ENCODE data around the gene VPS13D.
"Not testable (repeated sequence)": the region's sequence is repeated elsewhere in the genome, so short reads cannot be mapped to it uniquely, and the experiment has no call there.

VPS13D gene

GRCh38 chr1:12524266-12524665 lies 294.4 kb downstream of the VPS13D start:
- DNase-seq: no peak

GRCh38 chr1:12525311-12526181 lies 295.7 kb downstream of the VPS13D start:
- DNase-seq: no peak

- no peak for DNase-seq
Measured at GRCh38 chr1:12527564-12527963, 297.7 kb downstream of the VPS13D start.

GRCh38 chr1:12528021-12528852 lies 298.4 kb downstream of the VPS13D start:
- DNase-seq: no peak

- no peak for DNase-seq
Measured at GRCh38 chr1:12529640-12530174, 299.9 kb downstream of the VPS13D start.

GRCh38 chr1:12530462-12531178 lies 300.8 kb downstream of the VPS13D start:
- no peak for DNase-seq

GRCh38 chr1:12531179-12531499 lies 301.3 kb downstream of the VPS13D start:
- no peak for DNase-seq

- no peak for DNase-seq
Measured at GRCh38 chr1:12532405-12533315, 302.8 kb downstream of the VPS13D start.

- DNase-seq: no peak
Measured at GRCh38 chr1:12536023-12536639, 306.3 kb downstream of the VPS13D start.

GRCh38 chr1:12537294-12537693 lies 307.5 kb downstream of the VPS13D start:
- DNase-seq: no peak

- DNase-seq: no peak
Measured at GRCh38 chr1:12537906-12538461, 308.2 kb downstream of the VPS13D start.

GRCh38 chr1:12538536-12538935 lies 308.7 kb downstream of the VPS13D start:
- not testable (repeated sequence) for DNase-seq

GRCh38 chr1:12539320-12539704 lies 309.5 kb downstream of the VPS13D start:
- no peak for DNase-seq

- DNase-seq: no peak
Measured at GRCh38 chr1:12539705-12540579, 310.1 kb downstream of the VPS13D start.

GRCh38 chr1:12540580-12541273 lies 310.9 kb downstream of the VPS13D start:
- no peak for DNase-seq

- no peak for DNase-seq
Measured at GRCh38 chr1:12541274-12542137, 311.7 kb downstream of the VPS13D start.

- no peak for DNase-seq
Measured at GRCh38 chr1:12542138-12542465, 312.3 kb downstream of the VPS13D start.
